H1 (cell line): ENCODE results near the gene MRPS27. TPM values are rescaled to one million over a fixed set of nuclear protein-coding genes. Genes with fewer than 3 reads are reported as not detected.

ENCODE experiments used
- BCL11A ChIP-seq, 2 experiments: IDR thresholded peaks; one replicate each; pipeline ENCODE4 v1.6.1; 2011; ENCODE audit warnings: low read depth in 2 of 2, low read length in 2 of 2, mild to moderate bottlenecking in 2 of 2
- CEBPB ChIP-seq: IDR thresholded peaks from 2 replicates; pipeline ENCODE4 v1.6.1; 2012; ENCODE audit warnings: low read depth, low read length
- CHD7 ChIP-seq: fragments of 300-600 bp; sonication (generic); IDR thresholded peaks from 2 replicates; pipeline ENCODE4 v1.7.1; 2012; ENCODE audit warnings: low read length, moderate library complexity, mild to moderate bottlenecking, inconsistent platforms; ENCODE audit not compliant: insufficient replicate concordance
- CTCF ChIP-seq, 3 experiments: IDR thresholded peaks; 1 replicate in 2 of 3; 2 replicates in 1 of 3; pipeline versions ENCODE4 v1.5.1 to v1.6.1; 2011; ENCODE audit warnings: low read length in 3 of 3, mild to moderate bottlenecking in 3 of 3, inconsistent platforms in 2 of 3, low read depth in 1 of 3, moderate library complexity in 1 of 3; ENCODE audit not compliant: insufficient read depth in 1 of 3; ENCODE audit errors: control extremely low read depth in 1 of 3
- HDAC6 ChIP-seq: IDR thresholded peaks from one replicate; pipeline ENCODE4 v1.7.1; 2012; ENCODE audit warnings: low read depth, mild to moderate bottlenecking, inconsistent platforms, low read length, moderate library complexity
- POU5F1 ChIP-seq: IDR thresholded peaks from 2 replicates; pipeline ENCODE4 v1.6.1; 2011; ENCODE audit warnings: low read depth, mild to moderate bottlenecking, low read length, moderate library complexity
- SP1 ChIP-seq: IDR thresholded peaks from 2 replicates; pipeline ENCODE4 v1.6.1; 2011; ENCODE audit warnings: low read depth, low read length
- TAF1 ChIP-seq: IDR thresholded peaks from 2 replicates; pipeline ENCODE4 v1.6.1; 2011; ENCODE audit warnings: mild to moderate bottlenecking, low read depth, low read length
- polyA plus RNA-seq, 7 experiments: library from polyadenylated mRNA; depleted of rRNA in 3 of 7; stranded (reverse) in 5 of 7; unstranded in 2 of 7; fragments of >200 nt in 5 of 7; fragments of 200-250 nt in 2 of 7; gene quantifications; 1 replicate in 5 of 7; 2 replicates in 1 of 7; 4 replicates in 1 of 7; pipeline versions ENCODE4 v1.2.1 to v1.2.3, GENCODE V29; 2011 to 2013; ENCODE audit warnings: missing spikeins in 2 of 7, mixed read lengths in 2 of 7
- total RNA-seq: library from RNA; stranded (reverse); fragmentation: NEBNext Ultra II Directional; extraction: Animal tissue kit (Norgen Biotek cat#: 25700); gene quantifications from 2 replicates; pipeline ENCODE4 v1.2.1, GENCODE V29; 2021

The MRPS27 gene
- total and polyA plus RNA-seq, 2 of the 8 experiments (the other 6 are each of a cell fraction or from before 2014, with no cell fraction given): 93.2 to 102 TPM

- TF ChIP-seq CHD7 (no peak), CEBPB (no peak), POU5F1 (no peak), BCL11A (IDR thresholded peaks at IDR 0.05; ENCODE audit: low read depth in 2 of 2, low read length in 2 of 2) (no peak), HDAC6 (no peak), TAF1 (no peak), SP1 (no peak), CTCF (IDR thresholded peaks at IDR 0.05; ENCODE audit: control extremely low read depth in 1 of 3, insufficient read depth in 1 of 3, low read depth in 1 of 3, low read length in 3 of 3) (no peak)
These were observed 134.3 kb downstream of the MRPS27 start (continued) for GRCh38 chr5:72185496-72186329.
